Fibroblast of pulmonary artery (primary cell): ENCODE measurements around the gene HPF1.

ENCODE experiments used
- DNase-seq: peaks from one replicate; pipeline ENCODE4 v3.0.0-alpha.2; 2010; ENCODE audit warnings: low read depth
- H3K4me3 ChIP-seq: replicated peaks from 2 replicates; pipeline ENCODE4 v1.5.1; 2011; ENCODE audit warnings: low read depth, mild to moderate bottlenecking, control low read depth, low read length, moderate library complexity
- TF ChIP-seq, protein P1 (sequence below): IDR thresholded peaks from 2 replicates; pipeline ENCODE4 v1.5.1; 2011; ENCODE audit warnings: mild to moderate bottlenecking, control low read depth, low read length, inconsistent platforms; ENCODE audit errors: missing control alignments

The HPF1 gene

GRCh38 chr4:169682372-169683047 lies 75.2 kb downstream of the HPF1 start:
- no peak overlapping the region for H3K4me3 ChIP-seq
- TF ChIP-seq, protein P1, sequence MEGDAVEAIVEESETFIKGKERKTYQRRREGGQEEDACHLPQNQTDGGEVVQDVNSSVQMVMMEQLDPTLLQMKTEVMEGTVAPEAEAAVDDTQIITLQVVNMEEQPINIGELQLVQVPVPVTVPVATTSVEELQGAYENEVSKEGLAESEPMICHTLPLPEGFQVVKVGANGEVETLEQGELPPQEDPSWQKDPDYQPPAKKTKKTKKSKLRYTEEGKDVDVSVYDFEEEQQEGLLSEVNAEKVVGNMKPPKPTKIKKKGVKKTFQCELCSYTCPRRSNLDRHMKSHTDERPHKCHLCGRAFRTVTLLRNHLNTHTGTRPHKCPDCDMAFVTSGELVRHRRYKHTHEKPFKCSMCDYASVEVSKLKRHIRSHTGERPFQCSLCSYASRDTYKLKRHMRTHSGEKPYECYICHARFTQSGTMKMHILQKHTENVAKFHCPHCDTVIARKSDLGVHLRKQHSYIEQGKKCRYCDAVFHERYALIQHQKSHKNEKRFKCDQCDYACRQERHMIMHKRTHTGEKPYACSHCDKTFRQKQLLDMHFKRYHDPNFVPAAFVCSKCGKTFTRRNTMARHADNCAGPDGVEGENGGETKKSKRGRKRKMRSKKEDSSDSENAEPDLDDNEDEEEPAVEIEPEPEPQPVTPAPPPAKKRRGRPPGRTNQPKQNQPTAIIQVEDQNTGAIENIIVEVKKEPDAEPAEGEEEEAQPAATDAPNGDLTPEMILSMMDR: no peak
- DNase-seq: peak; percentile 67
